ENCODE measurements around the gene UPP1. TPM values are rescaled to one million over a fixed set of nuclear protein-coding genes. Genes with fewer than 3 reads are reported as not detected.

The UPP1 gene
- total RNA-seq, 1 experiment from 2014 or later: 71.9 TPM

DNA sequence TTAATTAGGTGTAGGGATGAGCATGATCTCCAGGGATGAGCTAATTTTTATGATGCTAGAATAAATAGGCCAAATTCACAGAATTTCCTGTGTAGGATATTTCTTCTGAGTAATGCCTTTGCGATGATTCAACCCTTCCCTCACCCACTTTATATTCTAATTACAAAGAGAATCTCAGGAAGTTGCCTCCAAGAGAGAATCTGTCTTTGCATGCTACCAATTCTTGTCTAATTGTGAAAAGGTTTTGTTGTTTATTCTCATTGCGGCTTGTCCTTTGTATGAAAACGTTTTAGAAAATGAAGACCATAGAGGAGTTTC is 47.5 kb upstream of the UPP1 start:
- Histone ChIP-seq H3K36me3 (ENCODE audit: low read depth, low read length) (no peaks in the 10 kb centered on the region), H4K20me1 (ENCODE audit: low read length) (no peaks in the 10 kb centered on the region), H3K9me3 (ENCODE audit: low read length) (no peaks in the 10 kb centered on the region), H3K79me2 (ENCODE audit: low read length) (no peaks in the 10 kb centered on the region), H3K4me3 (ENCODE audit: low read length) (no peak overlapping the region), H3K27me3 (ENCODE audit: low read length) (no peaks in the 10 kb centered on the region), H3K27ac (ENCODE audit: low read length) (peak overlapping the region; percentile 55), H3K9me2 (replicated peaks; ENCODE audit: low read length) (no peaks in the 10 kb centered on the region), H3K4me2 (ENCODE audit: low read length) (peak overlapping the region; percentile 55), H3K4me1 (ENCODE audit: insufficient read depth, low read length) (peaks cover 22% of the 10 kb centered on the region), H2AFZ (ENCODE audit: low read length) (0 out of 2 replicates have a peak overlapping the region, but pooled peaks have one; percentile 14), H3K9ac (ENCODE audit: low read length) (0 out of 2 replicates have a peak overlapping the region, but pooled peaks have one; percentile 7), H3F3A (ENCODE audit: low read length, unreplicated experiment) (no peaks in the 10 kb centered on the region)
- ChIA-PET CTCF (interaction anchor here (0.5 kb wide), 1 partner anchor 74 kb away, joined by 3 read pairs; no protein-coding TSS in a partner anchor), POLR2A (ENCODE audit: unreplicated experiment) (interaction anchor here (0.6 to 1.1 kb wide), 2 partner anchors 47 to 52 kb away, joined by 3 to 8 read pairs; partner anchors contain the start of gene UPP1)
- ATAC-seq (peak; percentile 82), DNase-seq (peak; percentile 52)
- no TSS peak for BruUV-seq (replicated peaks)
- intact Hi-C loops (cut with micrococcal nuclease): no loop called here
- TF ChIP-seq, protein P1, sequence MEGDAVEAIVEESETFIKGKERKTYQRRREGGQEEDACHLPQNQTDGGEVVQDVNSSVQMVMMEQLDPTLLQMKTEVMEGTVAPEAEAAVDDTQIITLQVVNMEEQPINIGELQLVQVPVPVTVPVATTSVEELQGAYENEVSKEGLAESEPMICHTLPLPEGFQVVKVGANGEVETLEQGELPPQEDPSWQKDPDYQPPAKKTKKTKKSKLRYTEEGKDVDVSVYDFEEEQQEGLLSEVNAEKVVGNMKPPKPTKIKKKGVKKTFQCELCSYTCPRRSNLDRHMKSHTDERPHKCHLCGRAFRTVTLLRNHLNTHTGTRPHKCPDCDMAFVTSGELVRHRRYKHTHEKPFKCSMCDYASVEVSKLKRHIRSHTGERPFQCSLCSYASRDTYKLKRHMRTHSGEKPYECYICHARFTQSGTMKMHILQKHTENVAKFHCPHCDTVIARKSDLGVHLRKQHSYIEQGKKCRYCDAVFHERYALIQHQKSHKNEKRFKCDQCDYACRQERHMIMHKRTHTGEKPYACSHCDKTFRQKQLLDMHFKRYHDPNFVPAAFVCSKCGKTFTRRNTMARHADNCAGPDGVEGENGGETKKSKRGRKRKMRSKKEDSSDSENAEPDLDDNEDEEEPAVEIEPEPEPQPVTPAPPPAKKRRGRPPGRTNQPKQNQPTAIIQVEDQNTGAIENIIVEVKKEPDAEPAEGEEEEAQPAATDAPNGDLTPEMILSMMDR (conservative IDR thresholded peaks at IDR 0.05; ENCODE audit: low read depth, low read length): no peak
- TF ChIP-seq EZH2phosphoT487 (IDR thresholded peaks at IDR 0.05; ENCODE audit: borderline replicate concordance, low read length) (no peak), EZH2 (IDR thresholded peaks at IDR 0.05; ENCODE audit: low read length, unreplicated experiment) (no peak)

DNA sequence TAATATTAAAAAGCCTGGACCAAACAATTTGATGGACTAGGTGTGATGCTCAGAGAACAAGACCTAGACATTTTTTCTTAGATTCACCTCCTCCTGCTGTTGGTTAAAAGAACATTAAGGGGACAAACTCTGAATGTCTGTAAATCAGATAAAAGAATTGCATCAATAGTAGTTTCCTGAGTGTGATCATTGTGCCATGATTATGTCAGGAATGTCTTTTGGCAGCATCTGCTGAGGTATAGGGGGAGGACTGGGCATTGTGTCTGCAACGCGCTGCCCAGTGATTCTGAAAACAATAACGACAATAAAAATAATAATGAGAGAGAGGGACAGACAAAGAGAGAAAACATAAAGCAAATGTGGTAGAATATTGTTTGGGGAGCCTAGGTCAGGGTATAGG is 46.8 kb upstream of the UPP1 start:
- H3K9ac ChIP-seq (ENCODE audit: low read length): 0 out of 2 replicates have a peak overlapping the region, but pooled peaks have one; percentile 7
- H2AFZ ChIP-seq (ENCODE audit: low read length): peak overlapping the region; percentile 14; the same call in 1 of the 2 replicates
- POLR2A ChIA-PET (ENCODE audit: unreplicated experiment): no interaction called here
- H3K4me1 ChIP-seq (ENCODE audit: insufficient read depth, low read length): peaks cover 22% of the 10 kb centered on the region
- no peaks in the 10 kb centered on the region for H3K79me2 ChIP-seq (ENCODE audit: low read length)
- CTCF ChIA-PET: no interaction called here
- no peaks in the 10 kb centered on the region for H3K9me2 ChIP-seq (replicated peaks; ENCODE audit: low read length)
- no peaks in the 10 kb centered on the region for H3K36me3 ChIP-seq (ENCODE audit: low read depth, low read length)
- ATAC-seq (peak; percentile 59), DNase-seq (peak; percentile 37)
- H4K20me1 ChIP-seq (ENCODE audit: low read length): no peaks in the 10 kb centered on the region
- peak overlapping the region; percentile 55 for H3K27ac ChIP-seq (ENCODE audit: low read length)
- no peak overlapping the region for H3K4me3 ChIP-seq (ENCODE audit: low read length)
- no peaks in the 10 kb centered on the region for H3K27me3 ChIP-seq (ENCODE audit: low read length)
- intact Hi-C loops (cut with micrococcal nuclease): no loop called here
- BruUV-seq (replicated peaks): no TSS peak
- no peaks in the 10 kb centered on the region for H3F3A ChIP-seq (ENCODE audit: low read length, unreplicated experiment)
- no peaks in the 10 kb centered on the region for H3K9me3 ChIP-seq (ENCODE audit: low read length)
- TF ChIP-seq, protein P1 (conservative IDR thresholded peaks at IDR 0.05; ENCODE audit: low read depth, low read length): no peak
- TF ChIP-seq EZH2 (IDR thresholded peaks at IDR 0.05; ENCODE audit: low read length, unreplicated experiment): no peak
- TF ChIP-seq EZH2phosphoT487 (IDR thresholded peaks at IDR 0.05; ENCODE audit: borderline replicate concordance, low read length): no peak
- peak overlapping the region; percentile 55 for H3K4me2 ChIP-seq (ENCODE audit: low read length)

DNA sequence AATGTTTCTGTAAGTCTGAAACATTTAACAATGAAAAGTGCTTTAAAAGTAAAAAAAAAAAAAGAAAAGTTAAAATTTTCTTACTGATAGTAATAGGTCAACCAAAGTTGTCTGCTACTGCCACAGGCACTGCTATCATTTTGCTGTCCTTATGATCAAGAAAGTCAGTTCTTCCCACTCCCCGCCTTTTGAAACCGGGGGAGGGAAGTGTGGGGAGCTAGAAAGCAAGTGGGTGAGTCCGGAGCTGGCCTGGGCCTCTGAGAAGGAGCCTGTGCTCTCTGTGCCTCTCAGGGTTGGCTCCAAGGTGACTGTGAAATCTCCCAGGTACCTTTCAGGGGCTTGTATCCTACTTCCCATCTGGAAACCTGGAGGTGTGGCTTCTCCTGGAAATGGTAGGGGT is 46.4 kb upstream of the UPP1 start:
- ATAC-seq (no peak), DNase-seq (no peak)
- H3K79me2 ChIP-seq (ENCODE audit: low read length): no peaks in the 10 kb centered on the region
- ChIA-PET POLR2A (ENCODE audit: unreplicated experiment) (no interaction called here), CTCF (no interaction called here)
- H3K4me1 ChIP-seq (ENCODE audit: insufficient read depth, low read length): peaks cover 22% of the 10 kb centered on the region
- H3K27me3 ChIP-seq (ENCODE audit: low read length): no peaks in the 10 kb centered on the region
- H3K9me3 ChIP-seq (ENCODE audit: low read length): no peaks in the 10 kb centered on the region
- no peak overlapping the region for H3K27ac ChIP-seq (ENCODE audit: low read length)
- H3K9me2 ChIP-seq (replicated peaks; ENCODE audit: low read length): no peaks in the 10 kb centered on the region
- H3K36me3 ChIP-seq (ENCODE audit: low read depth, low read length): no peaks in the 10 kb centered on the region
- no peak overlapping the region for H3K4me2 ChIP-seq (ENCODE audit: low read length)
- intact Hi-C loops (cut with micrococcal nuclease): no loop called here
- no peak overlapping the region for H2AFZ ChIP-seq (ENCODE audit: low read length)
- no peak for TF ChIP-seq EZH2 (IDR thresholded peaks at IDR 0.05; ENCODE audit: low read length, unreplicated experiment)
- TF ChIP-seq EZH2phosphoT487 (IDR thresholded peaks at IDR 0.05; ENCODE audit: borderline replicate concordance, low read length): no peak
- TF ChIP-seq, protein P1 (conservative IDR thresholded peaks at IDR 0.05; ENCODE audit: low read depth, low read length): no peak
- H3F3A ChIP-seq (ENCODE audit: low read length, unreplicated experiment): no peaks in the 10 kb centered on the region
- H3K4me3 ChIP-seq (ENCODE audit: low read length): no peak overlapping the region
- H3K9ac ChIP-seq (ENCODE audit: low read length): no peak overlapping the region
- no peaks in the 10 kb centered on the region for H4K20me1 ChIP-seq (ENCODE audit: low read length)
- no TSS peak for BruUV-seq (replicated peaks)

Data from PC-3 (cell line).